HG03039 (cell line): ENCODE results near the gene INF2.

Source experiments
- ATAC-seq: cut with Tn5 transposase; IDR thresholded peaks from one replicate; pipeline ENCODE4 v1.9.1; 2021; ENCODE audit warnings: mild to moderate bottlenecking, moderate library complexity; ENCODE audit not compliant: unreplicated experiment

Gene INF2

GRCh38 chr14:104767634-104767918, 78.2 kb downstream of the INF2 start:
- no peak for ATAC-seq

- peak; percentile 51 for ATAC-seq
Observed at GRCh38 chr14:104768437-104769323, 79.3 kb downstream of the INF2 start.

- no peak for ATAC-seq
Observed at GRCh38 chr14:104769324-104770071, 80.1 kb downstream of the INF2 start.

DNA sequence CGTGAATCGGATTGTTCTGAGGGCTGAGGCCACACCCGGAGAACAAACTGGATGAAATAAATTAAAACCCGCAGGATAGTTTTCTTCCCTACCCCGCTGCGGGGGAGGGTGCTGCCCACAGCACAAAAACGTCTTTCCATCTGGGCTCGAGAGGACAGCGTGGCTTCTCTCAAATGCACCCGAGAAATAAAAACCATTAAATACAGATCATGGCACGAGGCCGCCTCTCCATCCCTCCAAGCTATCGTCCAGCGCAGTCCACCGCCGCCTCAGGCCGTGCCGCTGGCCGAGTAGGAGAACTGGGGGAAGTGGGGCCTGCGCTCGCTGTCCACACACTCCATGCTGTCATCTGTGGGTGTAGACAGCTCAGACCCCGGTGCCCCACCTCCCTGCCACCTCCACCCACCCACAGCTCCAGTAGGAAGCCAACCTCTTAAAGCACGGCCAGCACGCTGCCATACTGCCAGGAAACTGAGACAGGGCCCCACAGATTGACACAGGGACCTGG, 80.7 kb downstream of the INF2 start:
- no peak for ATAC-seq

DNA sequence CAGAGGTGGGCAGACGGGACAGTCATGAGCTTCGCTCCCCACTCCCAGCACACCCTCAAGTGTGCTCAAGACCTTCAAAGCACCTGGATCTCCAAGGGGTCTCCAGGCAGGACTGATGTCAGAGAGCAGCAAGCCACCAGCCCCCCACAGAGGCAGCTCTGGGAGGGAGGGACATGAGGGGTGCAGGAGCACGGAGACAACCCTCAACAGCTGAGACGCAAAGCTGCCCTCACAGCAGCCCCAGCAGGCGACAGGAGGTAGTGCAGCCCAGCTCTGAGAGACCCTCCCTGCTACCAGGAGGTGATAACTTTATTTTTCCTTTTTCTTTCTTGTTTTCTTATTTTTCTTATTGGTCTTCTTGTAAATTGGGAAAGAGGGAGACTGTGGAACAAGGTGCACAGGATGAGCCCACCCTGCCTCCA, 81.4 kb downstream of the INF2 start:
- ATAC-seq, result no peak

GRCh38 chr14:104771374-104771773, 82.0 kb downstream of the INF2 start:
- no peak for ATAC-seq
